A549 (cell line): ENCODE data around the gene CADM1.

Source experiments
- ESRRA ChIP-seq: fragments of 150-350 bp; IDR thresholded peaks from 2 replicates; pipeline ENCODE4 v1.6.1; 2014; ENCODE audit warnings: mild to moderate bottlenecking, low read length, borderline replicate concordance
- JUNB ChIP-seq: fragments of >200 bp; sonication (Bioruptor Twin); formaldehyde crosslinking; IDR thresholded peaks from 2 replicates; pipeline ENCODE4 v1.6.1; 2016
- MAZ ChIP-seq: fragments of 150-350 bp; IDR thresholded peaks from 2 replicates; pipeline ENCODE4 v1.6.1; 2014; ENCODE audit warnings: antibody characterized with exemption, low read depth, low read length, borderline replicate concordance
- MYC ChIP-seq: IDR thresholded peaks from 2 replicates; pipeline ENCODE4 v1.6.1; 2012; ENCODE audit warnings: mild to moderate bottlenecking, inconsistent platforms, low read length, improper control_type of control experiment, borderline replicate concordance
- POLR2A ChIP-seq: IDR thresholded peaks from 2 replicates; pipeline ENCODE4 v1.6.1; 2012; ENCODE audit warnings: mild to moderate bottlenecking, low read length
- RAD21 ChIP-seq, 2 experiments: fragments of >200 bp in 1 of 2; sonication (Bioruptor Twin) in 1 of 2; formaldehyde crosslinking in 1 of 2; IDR thresholded peaks in 1 of 2; conservative IDR thresholded peaks in 1 of 2; 2 replicates in 1 of 2; 3 replicates in 1 of 2; pipeline ENCODE4 v1.6.1; 2012 to 2018; ENCODE audit warnings: inconsistent platforms in 1 of 2
- SMC3 ChIP-seq: fragments of >200 bp; sonication (Bioruptor Twin); formaldehyde crosslinking; IDR thresholded peaks from 3 replicates; pipeline ENCODE4 v1.6.1; 2018; ENCODE audit warnings: inconsistent platforms
- SREBF2 ChIP-seq: fragments of 450-650 bp; IDR thresholded peaks from 2 replicates; pipeline ENCODE4 v1.6.1; 2014; ENCODE audit warnings: mild to moderate bottlenecking, moderate library complexity
- TF ChIP-seq, protein P1 (sequence below): fragments of >200 bp; sonication (Bioruptor Twin); formaldehyde crosslinking; IDR thresholded peaks from 3 replicates; pipeline ENCODE4 v1.5.1; 2016
- TF ChIP-seq, protein P2 (sequence below): fragments of 450-650 bp; IDR thresholded peaks from 2 replicates; pipeline ENCODE4 v1.6.1; 2014; ENCODE audit warnings: antibody characterized with exemption
- TF ChIP-seq, protein P3 (sequence below): fragments of 250-450 bp; sonication (Bioruptor Pico); IDR thresholded peaks from 2 replicates; pipeline ENCODE4 v1.5.0; 2021; ENCODE audit warnings: mild to moderate bottlenecking, moderate library complexity, borderline replicate concordance

DNA sequence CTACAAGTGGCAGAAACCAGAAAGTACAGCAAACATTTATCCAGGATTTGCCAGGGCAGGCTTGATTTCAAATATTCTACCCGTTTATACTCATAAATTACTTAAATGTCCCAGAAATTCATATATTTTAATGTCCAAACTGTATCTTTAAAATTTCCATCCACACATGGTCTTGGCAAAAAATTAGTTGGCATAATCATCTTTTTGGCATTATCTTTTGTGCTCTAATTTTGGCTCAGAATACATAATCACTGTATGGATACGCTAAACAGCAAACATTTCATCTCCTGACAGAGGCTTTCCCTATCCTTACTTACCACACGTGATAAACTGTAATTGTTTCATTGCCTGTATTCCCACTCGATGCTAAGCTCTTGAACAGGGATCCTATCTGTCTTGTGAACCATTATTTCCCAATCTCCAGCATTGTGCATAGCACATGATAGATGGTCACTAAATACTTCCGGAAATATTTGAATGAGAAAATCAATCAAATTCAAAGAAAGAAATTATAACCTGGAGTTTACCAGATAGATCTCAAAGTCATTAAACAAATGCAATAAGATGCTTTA, 64.2 kb downstream of the CADM1 start:
- no peak for TF ChIP-seq MYC
- TF ChIP-seq, protein P1, sequence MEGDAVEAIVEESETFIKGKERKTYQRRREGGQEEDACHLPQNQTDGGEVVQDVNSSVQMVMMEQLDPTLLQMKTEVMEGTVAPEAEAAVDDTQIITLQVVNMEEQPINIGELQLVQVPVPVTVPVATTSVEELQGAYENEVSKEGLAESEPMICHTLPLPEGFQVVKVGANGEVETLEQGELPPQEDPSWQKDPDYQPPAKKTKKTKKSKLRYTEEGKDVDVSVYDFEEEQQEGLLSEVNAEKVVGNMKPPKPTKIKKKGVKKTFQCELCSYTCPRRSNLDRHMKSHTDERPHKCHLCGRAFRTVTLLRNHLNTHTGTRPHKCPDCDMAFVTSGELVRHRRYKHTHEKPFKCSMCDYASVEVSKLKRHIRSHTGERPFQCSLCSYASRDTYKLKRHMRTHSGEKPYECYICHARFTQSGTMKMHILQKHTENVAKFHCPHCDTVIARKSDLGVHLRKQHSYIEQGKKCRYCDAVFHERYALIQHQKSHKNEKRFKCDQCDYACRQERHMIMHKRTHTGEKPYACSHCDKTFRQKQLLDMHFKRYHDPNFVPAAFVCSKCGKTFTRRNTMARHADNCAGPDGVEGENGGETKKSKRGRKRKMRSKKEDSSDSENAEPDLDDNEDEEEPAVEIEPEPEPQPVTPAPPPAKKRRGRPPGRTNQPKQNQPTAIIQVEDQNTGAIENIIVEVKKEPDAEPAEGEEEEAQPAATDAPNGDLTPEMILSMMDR: no peak
- no peak for TF ChIP-seq JUNB
- TF ChIP-seq POLR2A: no peak
- TF ChIP-seq SMC3: no peak
- no peak for TF ChIP-seq RAD21 (conservative IDR thresholded peaks at IDR 0.05 in 1 of 2, IDR thresholded peaks at IDR 0.05 in 1 of 2)
- TF ChIP-seq, protein P2, sequence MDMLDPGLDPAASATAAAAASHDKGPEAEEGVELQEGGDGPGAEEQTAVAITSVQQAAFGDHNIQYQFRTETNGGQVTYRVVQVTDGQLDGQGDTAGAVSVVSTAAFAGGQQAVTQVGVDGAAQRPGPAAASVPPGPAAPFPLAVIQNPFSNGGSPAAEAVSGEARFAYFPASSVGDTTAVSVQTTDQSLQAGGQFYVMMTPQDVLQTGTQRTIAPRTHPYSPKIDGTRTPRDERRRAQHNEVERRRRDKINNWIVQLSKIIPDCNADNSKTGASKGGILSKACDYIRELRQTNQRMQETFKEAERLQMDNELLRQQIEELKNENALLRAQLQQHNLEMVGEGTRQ: no peak
- no peak for TF ChIP-seq MAZ
- TF ChIP-seq, protein P3, sequence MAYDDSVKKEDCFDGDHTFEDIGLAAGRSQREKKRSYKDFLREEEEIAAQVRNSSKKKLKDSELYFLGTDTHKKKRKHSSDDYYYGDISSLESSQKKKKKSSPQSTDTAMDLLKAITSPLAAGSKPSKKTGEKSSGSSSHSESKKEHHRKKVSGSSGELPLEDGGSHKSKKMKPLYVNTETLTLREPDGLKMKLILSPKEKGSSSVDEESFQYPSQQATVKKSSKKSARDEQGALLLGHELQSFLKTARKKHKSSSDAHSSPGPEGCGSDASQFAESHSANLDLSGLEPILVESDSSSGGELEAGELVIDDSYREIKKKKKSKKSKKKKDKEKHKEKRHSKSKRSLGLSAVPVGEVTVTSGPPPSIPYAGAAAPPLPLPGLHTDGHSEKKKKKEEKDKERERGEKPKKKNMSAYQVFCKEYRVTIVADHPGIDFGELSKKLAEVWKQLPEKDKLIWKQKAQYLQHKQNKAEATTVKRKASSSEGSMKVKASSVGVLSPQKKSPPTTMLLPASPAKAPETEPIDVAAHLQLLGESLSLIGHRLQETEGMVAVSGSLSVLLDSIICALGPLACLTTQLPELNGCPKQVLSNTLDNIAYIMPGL (CRISPR knock-in tag): no peak
- no peak for TF ChIP-seq ESRRA
- no peak for TF ChIP-seq SREBF2
